HFFc6 (cell line): Measurements from ENCODE around the gene ZNF416. TPM values are rescaled to one million over a fixed set of nuclear protein-coding genes. Genes with fewer than 3 reads are reported as not detected.

ENCODE experiments used
- DNase-seq: peaks from one replicate; pipeline ENCODE4 v3.0.0-alpha.2; 2018
- H3K27ac Mint-ChIP-seq: 2 replicates; pipeline ENCODE4 v1.8.0; 2020; ENCODE audit warnings: mild to moderate bottlenecking, mixed read lengths
- H3K27me3 Mint-ChIP-seq: 2 replicates; pipeline ENCODE4 v1.8.0; 2021; ENCODE audit warnings: mild to moderate bottlenecking, moderate library complexity, mixed read lengths; ENCODE audit not compliant: insufficient read depth
- H3K36me3 Mint-ChIP-seq: 2 replicates; pipeline ENCODE4 v1.8.0; 2021; ENCODE audit warnings: low read depth, mixed read lengths
- H3K4me1 Mint-ChIP-seq: 2 replicates; pipeline ENCODE4 v1.8.0; 2020; ENCODE audit warnings: low read depth, mixed read lengths
- H3K4me3 Mint-ChIP-seq: 2 replicates; pipeline ENCODE4 v1.8.0; 2020; ENCODE audit warnings: mild to moderate bottlenecking, moderate library complexity, mixed read lengths
- H3K9me3 Mint-ChIP-seq: 2 replicates; pipeline ENCODE4 v1.8.0; 2020; ENCODE audit warnings: mild to moderate bottlenecking, mixed read lengths
- CTCF ChIP-seq: fragments of 200-600 bp; sonication (generic); IDR thresholded peaks from 2 replicates; pipeline ENCODE4 v1.5.0; 2021; ENCODE audit warnings: antibody characterized with exemption, mild to moderate bottlenecking
- total RNA-seq, 6 experiments: library from RNA; stranded (reverse); fragmentation: NEBNext Ultra II Directional; extraction: Animal tissue kit (Norgen Biotek cat#: 25700); gene quantifications; 2 replicates in 1 of 6; 3 replicates in 5 of 6; pipeline ENCODE4 v1.2.3, GENCODE V29; 2021

The ZNF416 gene
- total RNA-seq, 6 experiments from 2014 or later, result 3.8 to 5.4 (median 5.0) TPM

DNA sequence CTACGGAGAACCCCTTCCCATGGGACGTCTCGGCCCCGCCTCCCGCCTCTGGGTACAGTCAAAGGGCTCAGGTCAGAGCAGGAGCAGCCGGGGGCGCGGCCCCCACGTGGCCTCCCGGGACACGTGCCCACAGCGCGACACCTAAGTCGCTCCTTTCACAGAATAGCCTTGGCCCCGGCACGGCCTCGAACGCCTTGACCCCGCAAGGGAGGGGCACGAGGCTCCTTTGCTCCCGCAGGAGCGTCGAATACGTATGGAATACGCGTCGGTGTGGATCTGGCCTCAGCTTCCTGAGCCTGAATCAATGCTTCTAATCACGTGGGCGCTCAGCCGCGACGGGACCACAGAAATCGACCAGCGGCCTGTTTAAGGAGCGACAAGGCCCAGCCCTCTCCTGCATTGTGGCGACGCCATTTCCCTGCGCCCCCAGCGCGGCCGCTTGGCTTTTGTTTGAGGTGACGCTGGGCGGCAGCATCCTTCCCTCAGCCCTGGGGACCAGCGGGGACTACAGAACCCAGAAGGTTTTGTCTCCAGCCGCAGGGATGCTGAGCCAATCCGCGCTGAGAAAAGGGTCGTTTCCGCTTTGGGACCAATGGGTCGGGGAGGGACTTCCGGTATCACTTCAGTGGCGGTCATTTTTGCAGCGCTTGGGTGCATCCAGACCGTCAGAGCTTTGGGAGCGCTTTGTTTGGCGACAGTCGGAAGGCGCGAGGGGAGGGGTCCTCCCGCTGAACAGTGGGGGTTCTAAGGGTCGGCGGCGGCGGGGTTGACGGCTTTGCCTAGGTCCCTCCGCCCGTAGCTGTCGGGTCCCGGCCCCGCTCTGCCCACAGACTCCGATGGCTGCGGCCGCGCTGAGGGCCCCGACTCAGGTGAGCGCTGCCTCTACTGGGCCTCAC lies 5.1 kb upstream of the ZNF416 start, which contains the start of gene ZIK1:
TSS of gene ZIK1 (plus strand) at position 625 of the 896 bp plus-strand sequence. CDS start at position 837, 212 bp downstream.
- Mint-ChIP-seq H3K27ac (peak within 1 kb of the TSS; percentile 73), H3K4me1 (peaks cover 30% of the 10 kb centered on the region), H3K9me3 (peaks cover 37% of the 10 kb centered on the region), H3K27me3 (peaks cover 4% of the 10 kb centered on the region; the same call in 1 of the 2 replicates), H3K36me3 (peaks cover 23% of the 10 kb centered on the region), H3K4me3 (peak within 1 kb of the TSS; percentile 91)
- no peak; the same call in 1 of the 2 replicates for TF ChIP-seq CTCF
- peak; percentile 79 for DNase-seq

DNA sequence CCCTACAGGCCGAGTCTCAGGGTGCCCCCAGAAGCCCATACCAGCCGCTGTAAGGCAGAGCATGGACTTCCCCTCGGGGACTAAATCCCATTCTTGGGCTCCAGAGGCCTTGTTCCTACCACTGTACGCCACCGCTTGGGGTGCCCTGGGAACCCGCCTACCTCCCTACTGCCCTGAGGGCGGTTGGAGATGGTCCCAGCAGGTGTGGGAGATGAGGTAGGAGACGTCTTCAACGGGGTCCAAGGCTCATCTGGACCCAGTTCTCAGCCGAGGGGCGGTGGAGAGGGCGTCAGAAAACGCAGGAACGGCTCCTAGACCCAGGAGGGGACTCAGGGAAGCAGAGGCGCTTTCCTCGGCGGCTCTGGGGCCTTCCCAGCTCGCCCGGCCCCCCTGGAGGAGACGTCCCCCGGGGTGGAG lies 4.4 kb upstream of the ZNF416 start:
- H3K4me1 Mint-ChIP-seq, result peaks cover 32% of the 10 kb centered on the region
- no peak overlapping the region for H3K4me3 Mint-ChIP-seq
- no peak for TF ChIP-seq CTCF
- no peak for DNase-seq
- H3K27ac Mint-ChIP-seq, result no peak overlapping the region
- peaks cover 22% of the 10 kb centered on the region for H3K36me3 Mint-ChIP-seq
- peaks cover 38% of the 10 kb centered on the region for H3K9me3 Mint-ChIP-seq
- peaks cover 4% of the 10 kb centered on the region; the same call in 1 of the 2 replicates for H3K27me3 Mint-ChIP-seq

- peaks cover 11% of the 10 kb centered on the region for H3K4me1 Mint-ChIP-seq
- TF ChIP-seq CTCF, result no peak
- H3K27ac Mint-ChIP-seq, result no peak overlapping the region
Observed at GRCh38 chr19:57576661-57577060, 2.0 kb downstream of the ZNF416 start.

GRCh38 chr19:57572415-57572947 lies 6.2 kb downstream of the ZNF416 start:
- Mint-ChIP-seq H3K4me1 (peaks cover 3% of the 10 kb centered on the region), H3K27ac (no peak overlapping the region), H3K27me3 (peaks cover 1% of the 10 kb centered on the region), H3K9me3 (peaks cover 98% of the 10 kb centered on the region), H3K36me3 (peaks cover 87% of the 10 kb centered on the region), H3K4me3 (no peak overlapping the region)
- no peak for DNase-seq
- TF ChIP-seq CTCF, result no peak

More at GRCh38 chr19:57576661-57577060, 2.0 kb downstream of the ZNF416 start:
- H3K36me3 Mint-ChIP-seq, result peaks cover 66% of the 10 kb centered on the region
- no peak overlapping the region; the same call in 1 of the 2 replicates for H3K4me3 Mint-ChIP-seq
- peaks cover 1% of the 10 kb centered on the region for H3K27me3 Mint-ChIP-seq
- peaks cover 67% of the 10 kb centered on the region for H3K9me3 Mint-ChIP-seq
- no peak for DNase-seq

DNA sequence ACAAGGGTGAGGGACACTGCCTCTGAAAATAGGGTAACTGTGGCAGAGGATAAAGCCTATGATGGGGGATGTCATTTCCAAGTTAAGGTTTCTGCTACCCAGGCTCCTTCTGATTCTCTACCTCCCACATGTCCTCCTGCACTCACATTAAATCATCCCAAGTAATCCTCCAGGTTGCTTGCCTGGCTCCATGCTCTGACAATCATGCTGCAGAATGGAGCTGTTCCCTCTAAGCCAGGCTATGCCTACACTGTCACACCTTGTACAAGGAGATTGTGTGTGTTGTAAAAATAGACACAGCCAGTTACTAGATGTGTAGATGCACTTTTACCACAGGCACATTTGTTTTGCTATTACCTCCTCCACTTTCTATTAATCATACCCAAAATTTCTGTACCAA lies 8.0 kb downstream of the ZNF416 start:
- H3K4me1 Mint-ChIP-seq, result no peaks in the 10 kb centered on the region
- TF ChIP-seq CTCF, result no peak
- DNase-seq, result no peak
- H3K27ac Mint-ChIP-seq, result no peak overlapping the region
- H3K27me3 Mint-ChIP-seq, result peaks cover 1% of the 10 kb centered on the region
- H3K4me3 Mint-ChIP-seq, result no peak overlapping the region
- peaks cover 98% of the 10 kb centered on the region for H3K9me3 Mint-ChIP-seq
- H3K36me3 Mint-ChIP-seq, result peaks cover 83% of the 10 kb centered on the region
